Measurements from ENCODE around the gene CD14.
"Not testable (repeated sequence)": the region's sequence is repeated elsewhere in the genome, so short reads cannot be mapped to it uniquely, and the experiment has no call there.

Gene CD14

GRCh38 chr5:140633021-140633471 lies at the start of gene CD14:
Gene CD14 (minus strand): TSS chr5:140633175. CDS start chr5:140633071, 104 bp downstream.
- Histone ChIP-seq H3K27ac (ENCODE audit: low read depth, low read length) (peak within 1 kb of the TSS; percentile 49), H3K4me1 (ENCODE audit: control insufficient read depth, insufficient read depth, low read length) (peaks cover 4% of the 10 kb centered on the region), H3K4me3 (ENCODE audit: low read length) (peak within 1 kb of the TSS; percentile 80), H3K27me3 (ENCODE audit: control insufficient read depth, insufficient read depth, low read length) (no peaks in the 10 kb centered on the region), H3K9ac (ENCODE audit: low read length) (peak within 1 kb of the TSS; percentile 42), H3K36me3 (ENCODE audit: control insufficient read depth, insufficient read depth, low read length) (no peaks in the 10 kb centered on the region)

GRCh38 chr5:140678993-140679392 lies 46.0 kb upstream of the CD14 start:
- Histone ChIP-seq H3K27ac (ENCODE audit: low read depth, low read length) (no peak overlapping the region), H3K4me3 (ENCODE audit: low read length) (no peak overlapping the region), H3K27me3 (ENCODE audit: control insufficient read depth, insufficient read depth, low read length) (no peaks in the 10 kb centered on the region), H3K9ac (ENCODE audit: low read length) (no peak overlapping the region), H3K36me3 (ENCODE audit: control insufficient read depth, insufficient read depth, low read length) (peaks cover 40% of the 10 kb centered on the region), H3K4me1 (ENCODE audit: control insufficient read depth, insufficient read depth, low read length) (no peaks in the 10 kb centered on the region)

- Histone ChIP-seq H3K9ac (ENCODE audit: low read length) (no peak overlapping the region), H3K27ac (ENCODE audit: low read depth, low read length) (no peak overlapping the region), H3K4me1 (ENCODE audit: control insufficient read depth, insufficient read depth, low read length) (no peaks in the 10 kb centered on the region), H3K4me3 (ENCODE audit: low read length) (no peak overlapping the region), H3K27me3 (ENCODE audit: control insufficient read depth, insufficient read depth, low read length) (no peaks in the 10 kb centered on the region), H3K36me3 (ENCODE audit: control insufficient read depth, insufficient read depth, low read length) (peaks cover 39% of the 10 kb centered on the region)
Observed at GRCh38 chr5:140677947-140678346, 45.0 kb upstream of the CD14 start.

GRCh38 chr5:140674629-140675028 lies 41.7 kb upstream of the CD14 start:
- H3K4me3 ChIP-seq (ENCODE audit: low read length) = no peak overlapping the region
- H3K27me3 ChIP-seq (ENCODE audit: control insufficient read depth, insufficient read depth, low read length) = no peaks in the 10 kb centered on the region
- no peaks in the 10 kb centered on the region for H3K4me1 ChIP-seq (ENCODE audit: control insufficient read depth, insufficient read depth, low read length)
- H3K27ac ChIP-seq (ENCODE audit: low read depth, low read length) = no peak overlapping the region
- H3K9ac ChIP-seq (ENCODE audit: low read length) = no peak overlapping the region
- H3K36me3 ChIP-seq (ENCODE audit: control insufficient read depth, insufficient read depth, low read length) = peaks cover 36% of the 10 kb centered on the region

GRCh38 chr5:140674211-140674610 lies 41.2 kb upstream of the CD14 start:
- no peaks in the 10 kb centered on the region for H3K4me1 ChIP-seq (ENCODE audit: control insufficient read depth, insufficient read depth, low read length)
- no peak overlapping the region for H3K9ac ChIP-seq (ENCODE audit: low read length)
- H3K27me3 ChIP-seq (ENCODE audit: control insufficient read depth, insufficient read depth, low read length) = no peaks in the 10 kb centered on the region
- no peak overlapping the region for H3K4me3 ChIP-seq (ENCODE audit: low read length)
- peaks cover 40% of the 10 kb centered on the region for H3K36me3 ChIP-seq (ENCODE audit: control insufficient read depth, insufficient read depth, low read length)
- no peak overlapping the region for H3K27ac ChIP-seq (ENCODE audit: low read depth, low read length)

- Histone ChIP-seq H3K4me1 (ENCODE audit: control insufficient read depth, insufficient read depth, low read length) (no peaks in the 10 kb centered on the region), H3K27ac (ENCODE audit: low read depth, low read length) (no peak within 1 kb of the TSS), H3K36me3 (ENCODE audit: control insufficient read depth, insufficient read depth, low read length) (peaks cover 48% of the 10 kb centered on the region), H3K27me3 (ENCODE audit: control insufficient read depth, insufficient read depth, low read length) (no peaks in the 10 kb centered on the region), H3K9ac (ENCODE audit: low read length) (no peak within 1 kb of the TSS), H3K4me3 (ENCODE audit: low read length) (peak within 1 kb of the TSS; percentile 22)
Observed at GRCh38 chr5:140673187-140673976, 40.4 kb upstream of the CD14 start, which contains the start of gene DND1. Gene DND1 (minus strand): TSS chr5:140673576. CDS start chr5:140673542, 34 bp downstream.

- H3K4me3 ChIP-seq (ENCODE audit: low read length) = peak overlapping the region; percentile 22
- no peaks in the 10 kb centered on the region for H3K27me3 ChIP-seq (ENCODE audit: control insufficient read depth, insufficient read depth, low read length)
- peaks cover 54% of the 10 kb centered on the region for H3K36me3 ChIP-seq (ENCODE audit: control insufficient read depth, insufficient read depth, low read length)
- H3K27ac ChIP-seq (ENCODE audit: low read depth, low read length) = no peak overlapping the region
- H3K4me1 ChIP-seq (ENCODE audit: control insufficient read depth, insufficient read depth, low read length) = no peaks in the 10 kb centered on the region
- H3K9ac ChIP-seq (ENCODE audit: low read length) = no peak overlapping the region
Observed at GRCh38 chr5:140672455-140673186, 39.6 kb upstream of the CD14 start.

- no peak overlapping the region for H3K4me3 ChIP-seq (ENCODE audit: low read length)
- H3K36me3 ChIP-seq (ENCODE audit: control insufficient read depth, insufficient read depth, low read length) = peaks cover 46% of the 10 kb centered on the region
- H3K4me1 ChIP-seq (ENCODE audit: control insufficient read depth, insufficient read depth, low read length) = no peaks in the 10 kb centered on the region
- no peak overlapping the region for H3K27ac ChIP-seq (ENCODE audit: low read depth, low read length)
- H3K9ac ChIP-seq (ENCODE audit: low read length) = no peak overlapping the region
- H3K27me3 ChIP-seq (ENCODE audit: control insufficient read depth, insufficient read depth, low read length) = no peaks in the 10 kb centered on the region
Observed at GRCh38 chr5:140671472-140672125, 38.6 kb upstream of the CD14 start.

- not testable (repeated sequence) for H3K27ac ChIP-seq (ENCODE audit: low read depth, low read length); H3K4me3 ChIP-seq (ENCODE audit: low read length)
Observed at GRCh38 chr5:140671035-140671434, 38.1 kb upstream of the CD14 start.

GRCh38 chr5:140664359-140665119 lies 31.6 kb upstream of the CD14 start, which contains the start of gene WDR55:
Gene WDR55 (plus strand): TSS chr5:140664904. CDS start chr5:140664913, 9 bp downstream.
- H3K4me1 ChIP-seq (ENCODE audit: control insufficient read depth, insufficient read depth, low read length) = no peaks in the 10 kb centered on the region
- H3K4me3 ChIP-seq (ENCODE audit: low read length) = peak within 1 kb of the TSS; percentile 96
- peak within 1 kb of the TSS; percentile 98 for H3K9ac ChIP-seq (ENCODE audit: low read length)
- peak within 1 kb of the TSS; percentile 94 for H3K27ac ChIP-seq (ENCODE audit: low read depth, low read length)
- H3K36me3 ChIP-seq (ENCODE audit: control insufficient read depth, insufficient read depth, low read length) = peaks cover 40% of the 10 kb centered on the region
- no peaks in the 10 kb centered on the region for H3K27me3 ChIP-seq (ENCODE audit: control insufficient read depth, insufficient read depth, low read length)

More at GRCh38 chr5:140671035-140671434, 38.1 kb upstream of the CD14 start:
- not testable (repeated sequence) for H3K9ac ChIP-seq (ENCODE audit: low read length); H3K4me1 ChIP-seq (ENCODE audit: control insufficient read depth, insufficient read depth, low read length); H3K27me3 ChIP-seq (ENCODE audit: control insufficient read depth, insufficient read depth, low read length)
- H3K36me3 ChIP-seq (ENCODE audit: control insufficient read depth, insufficient read depth, low read length) = peaks cover 41% of the 10 kb centered on the region

GRCh38 chr5:140664030-140664358 lies 31.0 kb upstream of the CD14 start:
- Histone ChIP-seq H3K4me3 (ENCODE audit: low read length) (peak overlapping the region; percentile 96), H3K27ac (ENCODE audit: low read depth, low read length) (peak overlapping the region; percentile 94), H3K4me1 (ENCODE audit: control insufficient read depth, insufficient read depth, low read length) (no peaks in the 10 kb centered on the region), H3K27me3 (ENCODE audit: control insufficient read depth, insufficient read depth, low read length) (no peaks in the 10 kb centered on the region), H3K9ac (ENCODE audit: low read length) (no peak overlapping the region), H3K36me3 (ENCODE audit: control insufficient read depth, insufficient read depth, low read length) (peaks cover 39% of the 10 kb centered on the region)

GRCh38 chr5:140660371-140660770 lies 27.4 kb upstream of the CD14 start:
- H3K27me3 ChIP-seq (ENCODE audit: control insufficient read depth, insufficient read depth, low read length); H3K9ac ChIP-seq (ENCODE audit: low read length); H3K27ac ChIP-seq (ENCODE audit: low read depth, low read length); H3K4me1 ChIP-seq (ENCODE audit: control insufficient read depth, insufficient read depth, low read length); H3K4me3 ChIP-seq (ENCODE audit: low read length): not testable (repeated sequence)
- H3K36me3 ChIP-seq (ENCODE audit: control insufficient read depth, insufficient read depth, low read length) = peaks cover 43% of the 10 kb centered on the region

Data from rectal smooth muscle tissue (tissue), 1 donor.